Liver (tissue), 9 donors: Measurements from ENCODE around the gene TNFSF12. TPM values are rescaled to one million over a fixed set of nuclear protein-coding genes. Genes with fewer than 3 reads are reported as not detected.

Experiments
- DNase-seq: peaks from one replicate; pipeline ENCODE4 v3.0.0-alpha.2; 2017; ENCODE audit warnings: low spot score
- H3K27ac ChIP-seq, 2 donors: one replicate each; pipeline ENCODE4 v1.7.0; 2013; ENCODE audit warnings: inconsistent platforms in 2 of 2, low read length in 2 of 2, control low read depth in 1 of 2, low read depth in 1 of 2, mild to moderate bottlenecking in 1 of 2
- H3K27me3 ChIP-seq, 4 donors: one replicate each; pipeline versions ENCODE4 v1.6.1 to v1.7.0; 2013; ENCODE audit warnings: low read length in 3 of 4, inconsistent platforms in 1 of 4, mild to moderate bottlenecking in 1 of 4, moderate library complexity in 1 of 4; ENCODE audit not compliant: control insufficient read depth in 4 of 4, insufficient read depth in 4 of 4
- H3K36me3 ChIP-seq, 4 donors: one replicate each; pipeline versions ENCODE4 v1.6.1 to v1.7.0; 2013; ENCODE audit warnings: low read length in 3 of 4, mild to moderate bottlenecking in 3 of 4, low read depth in 1 of 4, moderate library complexity in 1 of 4; ENCODE audit not compliant: control insufficient read depth in 4 of 4, insufficient read depth in 3 of 4
- H3K4me1 ChIP-seq, 4 donors: one replicate each; pipeline versions ENCODE4 v1.6.1 to v1.7.0; 2013; ENCODE audit warnings: low read length in 3 of 4, mild to moderate bottlenecking in 3 of 4, moderate library complexity in 1 of 4; ENCODE audit not compliant: control insufficient read depth in 4 of 4, insufficient read depth in 4 of 4
- H3K4me3 ChIP-seq, 3 donors: one replicate each; pipeline versions ENCODE4 v1.6.1 to v1.7.0; 2013; ENCODE audit warnings: low read length in 3 of 3, control low read depth in 1 of 3, low read depth in 1 of 3, mild to moderate bottlenecking in 1 of 3
- H3K9ac ChIP-seq, 2 donors: one replicate each; pipeline ENCODE4 v1.7.0; 2013; ENCODE audit warnings: low read length in 2 of 2, mild to moderate bottlenecking in 2 of 2, moderate library complexity in 2 of 2, control low read depth in 1 of 2, low read depth in 1 of 2
- H3K9me3 ChIP-seq, 4 donors: one replicate each; pipeline versions ENCODE4 v1.6.1 to v1.7.0; 2013; ENCODE audit warnings: low read length in 3 of 4; ENCODE audit not compliant: control insufficient read depth in 4 of 4
- EGR1 ChIP-seq, 2 donors: IDR thresholded peaks; 2 replicates each; pipeline ENCODE4 v1.6.1; 2016 to 2018; ENCODE audit warnings: antibody characterized with exemption in 2 of 2, low read depth in 2 of 2
- GABPA ChIP-seq, 2 donors: IDR thresholded peaks in 1 of 2; conservative IDR thresholded peaks in 1 of 2; 2 replicates each; pipeline ENCODE4 v1.6.1; 2016; ENCODE audit warnings: antibody characterized with exemption in 2 of 2, mild to moderate bottlenecking in 1 of 2, moderate library complexity in 1 of 2
- HNF4A ChIP-seq, 2 donors: conservative IDR thresholded peaks; 2 replicates each; pipeline ENCODE4 v1.6.1; 2016; ENCODE audit warnings: antibody characterized with exemption in 2 of 2, mild to moderate bottlenecking in 2 of 2
- NR2F2 ChIP-seq: IDR thresholded peaks from 2 replicates; pipeline ENCODE4 v1.6.1; 2016; ENCODE audit warnings: antibody characterized with exemption
- RAD21 ChIP-seq, 2 donors: IDR thresholded peaks; 2 replicates each; pipeline ENCODE4 v1.6.1; 2016; ENCODE audit warnings: antibody characterized with exemption in 2 of 2, mild to moderate bottlenecking in 2 of 2
- RXRA ChIP-seq, 2 donors: IDR thresholded peaks; 2 replicates each; pipeline ENCODE4 v1.6.1; 2017 to 2018; ENCODE audit warnings: antibody characterized with exemption in 2 of 2, mild to moderate bottlenecking in 1 of 2
- SP1 ChIP-seq: IDR thresholded peaks from 2 replicates; pipeline ENCODE4 v1.6.1; 2018; ENCODE audit warnings: antibody characterized with exemption, mild to moderate bottlenecking
- TAF1 ChIP-seq: conservative IDR thresholded peaks from 2 replicates; pipeline ENCODE4 v1.6.1; 2016; ENCODE audit warnings: antibody characterized with exemption, mild to moderate bottlenecking
- YY1 ChIP-seq: IDR thresholded peaks from 2 replicates; pipeline ENCODE4 v1.6.1; 2016; ENCODE audit warnings: antibody characterized with exemption, mild to moderate bottlenecking
- WGBS: extraction: QIAGEN DNeasy Blood & Tissue Kit; methylation state at CpG from one replicate; pipeline ENCODE4 v1.1.7; 2013; 5-methylcytosine and 5-hydroxymethylcytosine counted together
- polyA plus RNA-seq, 2 donors: library from polyadenylated mRNA; stranded (reverse) in 1 of 2; unstranded in 1 of 2; fragments of 200-250 nt in 1 of 2; fragments of >200 nt in 1 of 2; fragmentation: Nextera tagmentation in 1 of 2; extraction: Ambion mirVana in 1 of 2; gene quantifications; one replicate each; pipeline versions ENCODE4 v1.2.1 to v1.2.3, GENCODE V29; 2013 to 2015
- total RNA-seq, 2 donors: library from RNA; depleted of rRNA; stranded (reverse); fragments of >200 nt; gene quantifications; one replicate each; pipeline ENCODE4 v1.2.3, GENCODE V29; 2014
- TF ChIP-seq, protein P1 (sequence below): IDR thresholded peaks from 2 replicates; pipeline ENCODE4 v1.6.1; 2016; ENCODE audit warnings: antibody characterized with exemption, mild to moderate bottlenecking
- TF ChIP-seq, protein P2 (sequence below): IDR thresholded peaks from 2 replicates; pipeline ENCODE4 v1.6.1; 2016; ENCODE audit warnings: antibody characterized with exemption
- TF ChIP-seq, protein P3 (sequence below): IDR thresholded peaks from 2 replicates; pipeline ENCODE4 v1.6.1; 2016; ENCODE audit warnings: antibody characterized with exemption
- TF ChIP-seq, protein P4 (sequence below): fragments of 150-350 bp; IDR thresholded peaks from 2 replicates; pipeline ENCODE4 v1.5.1; 2017; ENCODE audit warnings: improper control_type of control experiment, low read depth, low read length; ENCODE audit not compliant: missing input control
- donor health status: healthy.
- donor health status: healthy.
- donor health status: healthy.
- donor health status: healthy.
- donor health status: healthy.

The TNFSF12 gene
- total and polyA plus RNA-seq, 4 donors = 4.2 to 13.1 (median 5.4) TPM

DNA sequence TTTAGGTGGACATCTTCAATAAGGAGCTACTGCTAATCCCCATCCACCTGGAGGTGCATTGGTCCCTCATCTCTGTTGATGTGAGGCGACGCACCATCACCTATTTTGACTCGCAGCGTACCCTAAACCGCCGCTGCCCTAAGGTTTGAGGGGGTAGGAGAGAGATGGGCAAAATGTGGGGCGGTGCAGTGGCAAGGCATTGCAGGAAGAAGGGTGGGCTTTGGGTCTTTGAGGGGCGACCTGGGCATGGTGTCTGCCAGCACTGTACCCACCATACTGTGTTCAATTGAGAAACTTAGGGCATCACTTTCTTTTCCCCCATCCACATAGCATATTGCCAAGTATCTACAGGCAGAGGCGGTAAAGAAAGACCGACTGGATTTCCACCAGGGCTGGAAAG lies 21.5 kb downstream of the TNFSF12 start:
- H3K4me1 ChIP-seq = peaks cover 3 to 24% (median 21%) of the 10 kb centered on the region in 4 donors
- no peaks in the 10 kb centered on the region for H3K9me3 ChIP-seq
- no peak for TF ChIP-seq YY1
- TF ChIP-seq HNF4A (conservative IDR thresholded peaks at IDR 0.05) = no peak
- TF ChIP-seq, protein P1, sequence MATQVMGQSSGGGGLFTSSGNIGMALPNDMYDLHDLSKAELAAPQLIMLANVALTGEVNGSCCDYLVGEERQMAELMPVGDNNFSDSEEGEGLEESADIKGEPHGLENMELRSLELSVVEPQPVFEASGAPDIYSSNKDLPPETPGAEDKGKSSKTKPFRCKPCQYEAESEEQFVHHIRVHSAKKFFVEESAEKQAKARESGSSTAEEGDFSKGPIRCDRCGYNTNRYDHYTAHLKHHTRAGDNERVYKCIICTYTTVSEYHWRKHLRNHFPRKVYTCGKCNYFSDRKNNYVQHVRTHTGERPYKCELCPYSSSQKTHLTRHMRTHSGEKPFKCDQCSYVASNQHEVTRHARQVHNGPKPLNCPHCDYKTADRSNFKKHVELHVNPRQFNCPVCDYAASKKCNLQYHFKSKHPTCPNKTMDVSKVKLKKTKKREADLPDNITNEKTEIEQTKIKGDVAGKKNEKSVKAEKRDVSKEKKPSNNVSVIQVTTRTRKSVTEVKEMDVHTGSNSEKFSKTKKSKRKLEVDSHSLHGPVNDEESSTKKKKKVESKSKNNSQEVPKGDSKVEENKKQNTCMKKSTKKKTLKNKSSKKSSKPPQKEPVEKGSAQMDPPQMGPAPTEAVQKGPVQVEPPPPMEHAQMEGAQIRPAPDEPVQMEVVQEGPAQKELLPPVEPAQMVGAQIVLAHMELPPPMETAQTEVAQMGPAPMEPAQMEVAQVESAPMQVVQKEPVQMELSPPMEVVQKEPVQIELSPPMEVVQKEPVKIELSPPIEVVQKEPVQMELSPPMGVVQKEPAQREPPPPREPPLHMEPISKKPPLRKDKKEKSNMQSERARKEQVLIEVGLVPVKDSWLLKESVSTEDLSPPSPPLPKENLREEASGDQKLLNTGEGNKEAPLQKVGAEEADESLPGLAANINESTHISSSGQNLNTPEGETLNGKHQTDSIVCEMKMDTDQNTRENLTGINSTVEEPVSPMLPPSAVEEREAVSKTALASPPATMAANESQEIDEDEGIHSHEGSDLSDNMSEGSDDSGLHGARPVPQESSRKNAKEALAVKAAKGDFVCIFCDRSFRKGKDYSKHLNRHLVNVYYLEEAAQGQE = no peak
- H3K27ac ChIP-seq = no peak overlapping the region
- WGBS = 97% methylated on average over 10 of the region's 10 CpGs
- H3K36me3 ChIP-seq = peaks cover 8 to 43% (median 25%) of the 10 kb centered on the region in 4 donors
- H3K9ac ChIP-seq = no peak overlapping the region
- H3K4me3 ChIP-seq = no peak overlapping the region
- DNase-seq = no peak
- no peaks in the 10 kb centered on the region for H3K27me3 ChIP-seq

DNA sequence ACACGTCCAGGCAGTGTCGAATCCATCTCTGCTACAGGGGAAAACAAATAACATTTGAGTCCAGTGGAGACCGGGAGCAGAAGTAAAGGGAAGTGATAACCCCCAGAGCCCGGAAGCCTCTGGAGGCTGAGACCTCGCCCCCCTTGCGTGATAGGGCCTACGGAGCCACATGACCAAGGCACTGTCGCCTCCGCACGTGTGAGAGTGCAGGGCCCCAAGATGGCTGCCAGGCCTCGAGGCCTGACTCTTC lies 23.4 kb downstream of the TNFSF12 start:
- H3K4me1 ChIP-seq = peaks cover 7 to 37% (median 31%) of the 10 kb centered on the region in 4 donors
- peak overlapping the region; percentile 37 to 79 (median 39) for H3K4me3 ChIP-seq
- peak overlapping the region; percentile 34 to 77 for H3K27ac ChIP-seq
- no peak for DNase-seq
- WGBS = under 1% methylated on average over 11 of the region's 11 CpGs
- H3K9me3 ChIP-seq = no peaks in the 10 kb centered on the region
- no peaks in the 10 kb centered on the region for H3K27me3 ChIP-seq
- TF ChIP-seq SP1 (no peak), EGR1 (IDR thresholded peaks at IDR 0.05; ENCODE audit: low read depth in 2 of 2) (no peak), RXRA (IDR thresholded peaks at IDR 0.05) (peak in 1 of 2 donors; percentile 36), YY1 (peak; percentile 100), TAF1 (no peak), RAD21 (IDR thresholded peaks at IDR 0.05) (peak; percentile 24 to 29), GABPA (IDR thresholded peaks at IDR 0.05 in 1 of 2, conservative IDR thresholded peaks at IDR 0.05 in 1 of 2) (peak in 1 of 2 donors; percentile 97), NR2F2 (peak; percentile 60)
- TF ChIP-seq, protein P2, sequence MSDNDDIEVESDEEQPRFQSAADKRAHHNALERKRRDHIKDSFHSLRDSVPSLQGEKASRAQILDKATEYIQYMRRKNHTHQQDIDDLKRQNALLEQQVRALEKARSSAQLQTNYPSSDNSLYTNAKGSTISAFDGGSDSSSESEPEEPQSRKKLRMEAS = peak; percentile 99
- TF ChIP-seq, protein P1 = no peak
- TF ChIP-seq, protein P3, sequence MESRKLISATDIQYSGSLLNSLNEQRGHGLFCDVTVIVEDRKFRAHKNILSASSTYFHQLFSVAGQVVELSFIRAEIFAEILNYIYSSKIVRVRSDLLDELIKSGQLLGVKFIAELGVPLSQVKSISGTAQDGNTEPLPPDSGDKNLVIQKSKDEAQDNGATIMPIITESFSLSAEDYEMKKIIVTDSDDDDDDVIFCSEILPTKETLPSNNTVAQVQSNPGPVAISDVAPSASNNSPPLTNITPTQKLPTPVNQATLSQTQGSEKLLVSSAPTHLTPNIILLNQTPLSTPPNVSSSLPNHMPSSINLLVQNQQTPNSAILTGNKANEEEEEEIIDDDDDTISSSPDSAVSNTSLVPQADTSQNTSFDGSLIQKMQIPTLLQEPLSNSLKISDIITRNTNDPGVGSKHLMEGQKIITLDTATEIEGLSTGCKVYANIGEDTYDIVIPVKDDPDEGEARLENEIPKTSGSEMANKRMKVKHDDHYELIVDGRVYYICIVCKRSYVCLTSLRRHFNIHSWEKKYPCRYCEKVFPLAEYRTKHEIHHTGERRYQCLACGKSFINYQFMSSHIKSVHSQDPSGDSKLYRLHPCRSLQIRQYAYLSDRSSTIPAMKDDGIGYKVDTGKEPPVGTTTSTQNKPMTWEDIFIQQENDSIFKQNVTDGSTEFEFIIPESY = peak; percentile 74
- TF ChIP-seq, protein P4, sequence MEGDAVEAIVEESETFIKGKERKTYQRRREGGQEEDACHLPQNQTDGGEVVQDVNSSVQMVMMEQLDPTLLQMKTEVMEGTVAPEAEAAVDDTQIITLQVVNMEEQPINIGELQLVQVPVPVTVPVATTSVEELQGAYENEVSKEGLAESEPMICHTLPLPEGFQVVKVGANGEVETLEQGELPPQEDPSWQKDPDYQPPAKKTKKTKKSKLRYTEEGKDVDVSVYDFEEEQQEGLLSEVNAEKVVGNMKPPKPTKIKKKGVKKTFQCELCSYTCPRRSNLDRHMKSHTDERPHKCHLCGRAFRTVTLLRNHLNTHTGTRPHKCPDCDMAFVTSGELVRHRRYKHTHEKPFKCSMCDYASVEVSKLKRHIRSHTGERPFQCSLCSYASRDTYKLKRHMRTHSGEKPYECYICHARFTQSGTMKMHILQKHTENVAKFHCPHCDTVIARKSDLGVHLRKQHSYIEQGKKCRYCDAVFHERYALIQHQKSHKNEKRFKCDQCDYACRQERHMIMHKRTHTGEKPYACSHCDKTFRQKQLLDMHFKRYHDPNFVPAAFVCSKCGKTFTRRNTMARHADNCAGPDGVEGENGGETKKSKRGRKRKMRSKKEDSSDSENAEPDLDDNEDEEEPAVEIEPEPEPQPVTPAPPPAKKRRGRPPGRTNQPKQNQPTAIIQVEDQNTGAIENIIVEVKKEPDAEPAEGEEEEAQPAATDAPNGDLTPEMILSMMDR = no peak
- H3K36me3 ChIP-seq = peaks cover 13 to 53% (median 34%) of the 10 kb centered on the region in 4 donors
- peak overlapping the region in 1 of 2 donors; percentile 79 for H3K9ac ChIP-seq
